ENCODE results near the gene CHSY1. TPM values are rescaled to one million over a fixed set of nuclear protein-coding genes. Genes with fewer than 3 reads are reported as not detected.

The CHSY1 gene
- total and polyA plus RNA-seq, 2 of the 13 experiments (the other 11 are each of a cell fraction or from before 2014, with no cell fraction given) = 13.3 to 13.7 TPM

DNA sequence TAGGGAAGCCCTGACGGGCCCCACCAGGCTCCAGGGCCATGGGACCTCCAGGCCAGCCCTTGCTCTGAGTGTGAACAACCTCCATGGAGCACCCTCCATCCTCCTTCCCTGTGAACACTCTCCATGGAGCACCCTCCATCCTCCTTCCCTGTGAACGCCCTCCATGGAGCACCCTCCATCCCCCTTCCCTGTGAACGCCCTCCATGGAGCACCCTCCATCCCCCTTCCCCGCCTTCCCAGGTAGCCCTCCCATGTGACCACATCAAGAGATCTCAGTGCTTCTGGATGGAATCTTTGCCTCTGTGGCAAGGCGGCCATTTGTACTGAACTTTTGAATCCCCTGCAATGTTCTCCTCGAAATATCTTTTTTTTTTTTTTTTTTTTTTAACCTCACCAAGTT lies 66.5 kb downstream of the CHSY1 start (continued):
- TF ChIP-seq, protein P1, sequence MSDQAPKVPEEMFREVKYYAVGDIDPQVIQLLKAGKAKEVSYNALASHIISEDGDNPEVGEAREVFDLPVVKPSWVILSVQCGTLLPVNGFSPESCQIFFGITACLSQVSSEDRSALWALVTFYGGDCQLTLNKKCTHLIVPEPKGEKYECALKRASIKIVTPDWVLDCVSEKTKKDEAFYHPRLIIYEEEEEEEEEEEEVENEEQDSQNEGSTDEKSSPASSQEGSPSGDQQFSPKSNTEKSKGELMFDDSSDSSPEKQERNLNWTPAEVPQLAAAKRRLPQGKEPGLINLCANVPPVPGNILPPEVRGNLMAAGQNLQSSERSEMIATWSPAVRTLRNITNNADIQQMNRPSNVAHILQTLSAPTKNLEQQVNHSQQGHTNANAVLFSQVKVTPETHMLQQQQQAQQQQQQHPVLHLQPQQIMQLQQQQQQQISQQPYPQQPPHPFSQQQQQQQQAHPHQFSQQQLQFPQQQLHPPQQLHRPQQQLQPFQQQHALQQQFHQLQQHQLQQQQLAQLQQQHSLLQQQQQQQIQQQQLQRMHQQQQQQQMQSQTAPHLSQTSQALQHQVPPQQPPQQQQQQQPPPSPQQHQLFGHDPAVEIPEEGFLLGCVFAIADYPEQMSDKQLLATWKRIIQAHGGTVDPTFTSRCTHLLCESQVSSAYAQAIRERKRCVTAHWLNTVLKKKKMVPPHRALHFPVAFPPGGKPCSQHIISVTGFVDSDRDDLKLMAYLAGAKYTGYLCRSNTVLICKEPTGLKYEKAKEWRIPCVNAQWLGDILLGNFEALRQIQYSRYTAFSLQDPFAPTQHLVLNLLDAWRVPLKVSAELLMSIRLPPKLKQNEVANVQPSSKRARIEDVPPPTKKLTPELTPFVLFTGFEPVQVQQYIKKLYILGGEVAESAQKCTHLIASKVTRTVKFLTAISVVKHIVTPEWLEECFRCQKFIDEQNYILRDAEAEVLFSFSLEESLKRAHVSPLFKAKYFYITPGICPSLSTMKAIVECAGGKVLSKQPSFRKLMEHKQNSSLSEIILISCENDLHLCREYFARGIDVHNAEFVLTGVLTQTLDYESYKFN (CRISPR knock-in tag; conservative IDR thresholded peaks at IDR 0.05) = no peak
- no peak for TF ChIP-seq TRIM24 (CRISPR knock-in tag; IDR thresholded peaks at IDR 0.05)
- TF ChIP-seq ZNF343 (CRISPR knock-in tag; IDR thresholded peaks at IDR 0.05) = no peak
- no peak for TF ChIP-seq SUZ12 (IDR thresholded peaks at IDR 0.05; ENCODE audit: low read depth, low read length)
- TF ChIP-seq, protein P2, sequence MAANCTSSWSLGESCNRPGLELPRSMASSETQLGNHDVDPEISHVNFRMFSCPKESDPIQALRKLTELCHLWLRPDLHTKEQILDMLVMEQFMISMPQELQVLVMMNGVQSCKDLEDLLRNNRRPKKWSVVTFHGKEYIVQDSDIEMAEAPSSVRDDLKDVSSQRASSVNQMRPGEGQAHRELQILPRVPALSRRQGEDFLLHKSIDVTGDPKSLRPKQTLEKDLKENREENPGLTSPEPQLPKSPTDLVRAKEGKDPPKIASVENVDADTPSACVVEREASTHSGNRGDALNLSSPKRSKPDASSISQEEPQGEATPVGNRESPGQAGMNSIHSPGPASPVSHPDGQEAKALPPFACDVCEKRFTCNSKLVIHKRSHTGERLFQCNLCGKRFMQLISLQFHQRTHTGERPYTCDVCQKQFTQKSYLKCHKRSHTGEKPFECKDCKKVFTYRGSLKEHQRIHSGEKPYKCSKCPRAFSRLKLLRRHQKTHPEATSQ (CRISPR knock-in tag; IDR thresholded peaks at IDR 0.05; ENCODE audit: borderline replicate concordance) = no peak

DNA sequence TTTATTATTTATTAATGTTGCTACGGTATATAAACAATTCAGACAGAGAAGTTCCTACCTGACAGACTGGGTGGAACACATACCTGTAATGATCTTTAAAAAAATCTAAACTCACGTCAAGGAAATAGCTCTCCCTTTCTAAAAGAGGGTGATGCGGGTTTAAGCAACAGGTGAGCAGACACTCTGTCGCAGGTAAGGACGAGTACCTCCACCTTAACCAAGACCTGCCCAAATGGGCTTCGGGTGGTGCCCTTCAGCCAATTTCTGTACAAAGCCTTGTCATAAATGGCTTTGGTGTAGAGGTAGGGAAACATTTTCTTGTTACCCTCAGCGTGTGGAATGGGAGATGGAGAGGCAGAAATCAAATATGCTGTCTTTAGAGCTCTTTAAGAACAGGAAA lies 67.0 kb downstream of the CHSY1 start:
- no peak for TF ChIP-seq FOXM1 (CRISPR knock-in tag; IDR thresholded peaks at IDR 0.05)
- TF ChIP-seq MBNL3 (CRISPR knock-in tag; conservative IDR thresholded peaks at IDR 0.05) = no peak
- no peak for TF ChIP-seq TSC22D2 (CRISPR knock-in tag; IDR thresholded peaks at IDR 0.05; ENCODE audit: borderline replicate concordance)
- no peak for TF ChIP-seq ZNF496 (CRISPR knock-in tag; IDR thresholded peaks at IDR 0.05; ENCODE audit: insufficient replicate concordance)
- Histone ChIP-seq H3K36me3 (replicated peaks in 1 of 2; ENCODE audit: control insufficient read depth in 1 of 2, insufficient read depth in 2 of 2, low read length in 2 of 2) (peaks cover 0 to 20% of the 10 kb centered on the region in 2 experiments; a peak in 2 of 5 replicates), H3K27ac (ENCODE audit: extremely low read length, insufficient read depth, low read length) (no peak overlapping the region), H3K4me2 (ENCODE audit: low read depth, low read length) (no peak overlapping the region), H3K4me1 (ENCODE audit: insufficient read depth, low read length) (no peaks in the 10 kb centered on the region), H3K4me3 (replicated peaks in 1 of 3; ENCODE audit: insufficient read depth in 1 of 3, low read depth in 2 of 3, low read length in 3 of 3) (no peak overlapping the region), H4K20me1 (ENCODE audit: insufficient read depth, low read length) (0 out of 2 replicates have a peak, but pooled peaks cover 2% of the 10 kb centered on the region), H3K9me3 (ENCODE audit: low read length) (no peaks in the 10 kb centered on the region), H3K27me3 (ENCODE audit: control insufficient read depth in 1 of 2, insufficient read depth in 2 of 2, low read length in 2 of 2) (no peaks in the 10 kb centered on the region), H2AFZ (ENCODE audit: low read length) (no peak overlapping the region), H3K9ac (ENCODE audit: insufficient read depth, low read depth, low read length) (no peak overlapping the region), H3K79me2 (ENCODE audit: insufficient read depth, low read length) (peaks cover 20% of the 10 kb centered on the region)
- no peak for DNase-seq (ENCODE audit: low spot score)
- 99% methylated on average over 7 of the region's 7 CpGs for WGBS (ENCODE audit: low lambda C conversion rate)
- ChIA-PET CTCF (ENCODE audit: low intra/inter-chr PET ratio, low total read pairs) (no interaction called here), POLR2A (no interaction called here)
- intact Hi-C loops (cut with micrococcal nuclease; ENCODE audit: unreplicated experiment) = no loop called here
- FAIRE-seq = no peak
- in situ Hi-C loops (cut with HindIII; ENCODE audit: extremely low pct_ligation_motif_present, low pct_unique_long_range_greater_than_20kb) = no loop called here
- BruUV-seq (replicated peaks) = no TSS peak
- ATAC-seq = no peak

Measured in HepG2 (cell line).